Activated T-cell treated with anti-CD3 and anti-CD28 coated beads for 24 hours (primary cell): Measurements from ENCODE around the gene CST8.
"Not testable (repeated sequence)": the region's sequence is repeated elsewhere in the genome, so short reads cannot be mapped to it uniquely, and the experiment has no call there.

Experiments used
- DNase-seq: peaks from one replicate; pipeline ENCODE4 v3.0.0-alpha.2; 2020; ENCODE audit warnings: low read depth

Gene CST8

GRCh38 chr20:23490817-23491216 is at the start of gene CST8:
Gene CST8 (plus strand): TSS chr20:23491117. CDS start chr20:23491668, 551 bp downstream.
- DNase-seq: no peak

DNA sequence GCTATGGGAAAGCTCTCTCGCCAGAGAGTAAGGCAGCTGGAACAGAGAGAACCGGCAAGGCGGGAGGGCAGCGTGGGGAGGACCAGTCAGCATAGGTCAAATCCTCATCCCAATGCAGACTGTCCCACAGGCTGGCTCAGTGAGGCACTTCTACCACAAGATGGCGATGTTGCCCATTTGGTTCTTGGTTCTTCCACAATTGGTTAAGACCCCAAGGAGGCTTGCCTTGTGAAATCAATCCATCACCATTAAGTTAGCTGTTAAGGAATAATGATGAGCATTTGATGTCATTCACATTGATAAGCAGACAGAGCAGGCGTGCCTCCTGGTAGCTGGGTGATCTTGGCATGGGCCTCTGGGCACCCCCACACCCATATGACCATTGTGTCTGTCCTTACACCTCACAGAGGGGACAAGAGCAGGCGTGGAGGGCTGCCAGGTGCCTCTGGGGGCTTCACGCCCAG is 49.0 kb upstream of the CST8 start:
- DNase-seq: peak; percentile 55

- DNase-seq: no peak
Observed at GRCh38 chr20:23442436-23442835, 48.5 kb upstream of the CST8 start.

DNA sequence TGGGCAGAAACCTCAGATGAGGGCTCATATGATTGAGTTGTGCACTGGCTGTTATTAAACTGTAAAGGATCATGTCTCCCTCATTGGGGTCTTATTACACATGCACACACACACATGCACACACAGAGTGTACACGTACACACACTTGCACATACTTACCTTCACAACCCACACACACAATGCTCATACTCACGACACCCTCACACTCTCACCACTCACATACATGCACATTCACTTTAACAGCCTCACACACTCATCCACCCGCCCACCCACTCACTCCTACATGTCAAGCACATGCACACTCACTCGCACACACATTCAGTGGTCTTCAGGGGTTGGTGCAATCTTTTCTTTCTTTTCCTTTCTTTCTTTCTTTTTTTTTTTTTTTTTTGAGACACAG is 46.1 kb upstream of the CST8 start:
- no peak for DNase-seq

DNA sequence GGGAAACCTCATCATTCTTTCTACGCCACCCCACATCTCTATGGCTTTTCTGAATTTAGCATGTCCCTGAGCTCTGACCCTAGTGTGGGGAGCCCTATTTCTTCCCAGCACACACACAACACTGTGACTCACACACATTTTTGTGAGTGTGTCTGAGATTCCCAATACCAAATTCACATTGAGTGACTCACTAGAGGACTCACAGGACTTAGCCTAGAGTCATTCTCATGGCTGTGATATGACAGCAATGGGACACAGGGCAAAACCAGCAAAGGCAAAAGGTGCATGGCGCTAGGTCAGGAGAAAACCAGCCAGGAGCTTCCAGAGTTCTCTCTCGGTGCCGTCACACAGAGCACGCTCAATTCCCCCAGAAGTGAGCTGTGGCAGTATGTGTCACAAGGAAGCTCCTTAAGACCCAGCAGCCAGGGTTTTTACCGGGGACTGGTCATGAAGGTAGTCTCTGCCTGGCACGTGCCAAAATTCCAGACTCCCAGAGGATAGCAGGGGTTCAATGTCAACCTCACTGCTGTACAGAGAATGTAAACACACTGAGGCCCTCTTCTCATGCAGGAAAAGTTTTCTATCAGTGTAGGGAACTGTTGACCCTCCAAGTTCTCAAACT is 45.2 kb upstream of the CST8 start:
- DNase-seq: no peak

GRCh38 chr20:23446505-23446904 is 44.4 kb upstream of the CST8 start:
- no peak for DNase-seq

- no peak for DNase-seq
Observed at GRCh38 chr20:23448167-23448566, 42.8 kb upstream of the CST8 start.

DNA sequence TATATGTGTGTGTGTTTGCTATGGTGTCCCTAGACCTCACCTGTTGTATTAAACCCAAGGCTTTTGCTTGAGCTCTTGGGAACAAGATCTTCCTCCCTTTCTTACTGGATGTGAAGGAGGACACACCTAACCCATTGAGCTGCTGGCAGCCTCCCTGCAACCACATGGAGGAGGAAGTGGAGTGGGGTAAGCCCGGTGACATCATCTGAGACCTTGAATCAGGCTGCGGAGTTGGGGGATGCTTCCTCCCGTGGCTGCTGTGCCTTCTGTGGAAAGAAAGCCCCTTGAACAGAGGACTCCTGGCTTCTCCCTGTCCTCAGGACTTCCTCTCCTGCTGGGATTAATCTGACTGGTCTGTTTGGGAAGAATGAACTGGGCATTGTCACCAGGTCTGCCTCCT is 41.5 kb upstream of the CST8 start:
- DNase-seq: no peak

DNA sequence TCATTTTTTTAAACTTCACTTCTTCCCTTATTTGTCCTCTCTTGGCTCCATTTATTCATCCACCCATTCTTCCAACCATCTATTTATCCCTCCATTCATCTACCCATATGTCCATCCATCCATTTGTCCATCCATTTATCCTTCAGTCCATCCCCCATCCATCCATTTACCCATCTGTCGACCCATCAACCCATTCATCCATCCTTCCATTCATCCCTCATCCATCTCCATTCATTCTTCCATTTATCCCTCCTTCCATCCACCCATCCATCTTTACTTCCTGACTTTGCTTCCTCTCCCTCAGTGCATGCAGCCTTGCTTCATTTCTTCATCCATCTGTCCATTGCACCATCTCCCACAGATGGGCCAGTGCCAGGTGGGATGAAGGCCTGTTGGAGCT is 40.0 kb upstream of the CST8 start:
- DNase-seq: no peak

- DNase-seq: no peak
Observed at GRCh38 chr20:23451956-23452487, 38.9 kb upstream of the CST8 start.

- no peak for DNase-seq
Observed at GRCh38 chr20:23452776-23453175, 38.1 kb upstream of the CST8 start, which contains the start of gene CST11. Gene CST11 (minus strand): TSS chr20:23452876. CDS start chr20:23452811, 65 bp downstream.

- no peak for DNase-seq
Observed at GRCh38 chr20:23453549-23454543, 37.1 kb upstream of the CST8 start.

- DNase-seq: no peak
Observed at GRCh38 chr20:23454816-23455215, 36.1 kb upstream of the CST8 start.

DNA sequence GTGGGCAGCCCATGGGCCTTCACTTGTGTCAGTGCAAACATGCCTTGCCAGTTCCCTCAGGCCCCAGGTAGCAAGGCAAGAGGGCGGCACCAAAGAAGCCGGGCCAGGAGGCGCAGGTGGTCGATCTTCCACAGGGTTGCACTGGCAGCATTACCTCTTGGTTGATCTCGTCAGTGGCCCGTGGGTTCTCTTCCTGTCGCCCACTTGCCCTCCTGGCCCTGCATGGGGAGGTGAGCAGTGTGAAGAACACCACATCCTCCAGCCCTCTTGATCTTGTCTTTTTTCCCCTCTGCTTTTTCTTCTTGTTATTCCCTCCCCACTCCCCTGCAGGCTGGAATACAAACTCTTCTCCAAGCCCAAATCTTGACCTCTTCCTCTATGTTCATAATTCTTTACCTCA is 35.3 kb upstream of the CST8 start:
- no peak for DNase-seq

- DNase-seq: no peak
Observed at GRCh38 chr20:23456409-23456808, 34.5 kb upstream of the CST8 start.

- no peak for DNase-seq
Observed at GRCh38 chr20:23456873-23457272, 34.0 kb upstream of the CST8 start.

DNA sequence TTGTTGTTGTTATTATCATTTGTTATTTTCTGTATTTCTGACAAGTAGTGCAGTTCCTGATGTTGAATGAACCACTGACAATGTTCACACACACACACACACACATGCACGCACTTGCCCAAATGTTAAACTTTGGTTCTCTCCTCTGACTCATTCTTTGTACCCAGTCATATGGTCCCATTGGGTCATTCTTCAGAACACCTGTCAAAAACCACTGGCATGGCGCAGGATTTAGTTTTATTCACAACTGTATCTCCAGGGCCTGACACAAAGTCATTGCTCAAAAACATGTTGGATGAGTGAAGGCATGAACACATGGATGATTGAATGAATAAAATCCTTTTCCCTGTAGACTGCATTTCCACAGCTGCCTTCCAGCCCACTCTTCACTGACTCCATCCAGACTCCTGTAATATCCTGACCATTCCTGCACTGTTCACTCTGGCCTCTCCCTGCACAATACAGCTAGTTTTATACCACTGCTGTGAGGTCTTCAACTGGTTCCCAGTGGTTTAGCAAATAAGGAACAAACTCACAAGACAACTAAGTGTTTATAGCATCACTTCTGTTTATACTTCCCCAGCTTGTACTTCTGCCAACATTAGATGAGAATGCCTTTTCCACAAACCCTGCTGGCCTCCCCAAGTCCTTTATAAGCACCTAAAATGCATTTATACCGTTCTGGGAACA is 31.3 kb upstream of the CST8 start:
- no peak for DNase-seq

DNA sequence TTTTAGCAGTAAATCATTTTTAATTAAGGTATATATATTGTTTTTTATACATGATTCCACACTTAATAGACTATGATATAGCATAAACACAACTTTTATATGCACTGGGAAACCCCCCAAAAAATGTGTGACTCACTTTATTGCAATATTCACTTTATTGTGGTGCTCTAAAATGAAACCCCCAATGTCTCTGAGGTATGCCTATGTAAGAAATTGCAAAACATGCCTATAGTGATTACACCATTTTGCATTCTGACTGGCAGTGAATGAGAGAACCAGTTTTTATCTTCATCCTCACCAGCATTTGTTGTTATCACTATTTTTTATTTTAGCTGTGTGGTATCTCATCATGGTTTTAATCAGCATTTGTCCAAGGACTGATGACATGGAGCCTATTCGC is 29.7 kb upstream of the CST8 start:
- no peak for DNase-seq

DNA sequence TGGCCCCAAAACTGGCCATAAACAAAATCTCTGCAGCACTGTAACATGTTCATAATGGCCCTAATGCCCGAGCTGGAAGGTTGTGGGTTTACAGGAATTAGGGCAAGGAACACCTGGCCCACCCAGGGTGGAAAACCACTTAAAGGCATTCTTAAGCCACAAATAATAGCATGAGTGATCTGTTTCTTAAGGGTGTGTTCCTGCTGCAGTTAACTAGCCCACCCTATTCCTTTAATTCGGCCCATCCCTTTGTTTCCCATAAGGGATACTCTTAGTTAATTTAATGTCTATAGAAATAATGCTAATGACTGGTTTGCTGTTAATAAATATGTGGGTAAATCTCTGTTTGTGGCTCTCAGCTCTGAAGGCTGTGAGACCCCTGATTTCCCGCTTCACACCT is 24.0 kb upstream of the CST8 start:
- DNase-seq: not testable (repeated sequence)

- DNase-seq: not testable (repeated sequence)
Observed at GRCh38 chr20:23472306-23472705, 18.6 kb upstream of the CST8 start.

DNA sequence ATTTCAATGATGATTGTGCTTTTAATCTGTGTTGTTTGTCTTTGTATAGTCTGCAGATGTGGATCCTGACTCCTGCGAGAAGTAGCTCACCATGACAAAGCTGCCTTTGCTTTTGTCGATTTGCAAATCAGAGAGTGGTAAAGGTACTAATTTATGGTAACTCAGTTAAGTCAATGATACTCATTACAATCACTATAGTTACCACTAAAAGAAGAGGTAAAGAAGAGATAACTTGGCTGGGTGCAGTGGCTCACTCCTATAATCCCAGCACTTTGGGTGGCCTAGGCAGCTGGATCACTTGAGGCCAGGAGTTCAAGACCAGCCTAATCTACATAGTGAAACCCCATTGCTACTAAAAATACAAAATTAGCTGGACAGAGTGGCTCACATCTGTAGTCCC is 17.6 kb upstream of the CST8 start:
- not testable (repeated sequence) for DNase-seq

- DNase-seq: no peak
Observed at GRCh38 chr20:23475395-23475794, 15.5 kb upstream of the CST8 start.
